Activated B cell treated with CpG ODN at 0.5 μM for 24 hours (primary cell): ENCODE measurements around the gene SOCS6. TPM values are rescaled to one million over a fixed set of nuclear protein-coding genes. Genes with fewer than 3 reads are reported as not detected.
"Not testable (repeated sequence)": the region's sequence is repeated elsewhere in the genome, so short reads cannot be mapped to it uniquely, and the experiment has no call there.

Experiments
- ATAC-seq: fragments of 200-7000 bp; cut with Tn5 transposase; one replicate; pipeline ENCODE4 v1.10.0; 2021; ENCODE audit warnings: low read depth, mild to moderate bottlenecking, moderate library complexity
- CTCF ChIA-PET: fragments of 350-600 bp; sonication (Branson Sonifier 250); formaldehyde crosslinking; loops from one replicate; lab custom pipeline; 2021; ENCODE audit warnings: antibody characterized with exemption; lab: Charles Lee
- POLR2A ChIA-PET: fragments of 350-600 bp; sonication (Branson Sonifier 250); formaldehyde crosslinking; loops from one replicate; lab custom pipeline; 2021; ENCODE audit warnings: antibody characterized with exemption; lab: Charles Lee
- DNase-seq: peaks from one replicate; pipeline ENCODE4 v3.0.0; 2022
- H3K27ac Mint-ChIP-seq: one replicate; pipeline ENCODE4 v1.8.0; 2020; ENCODE audit warnings: mixed read lengths
- H3K27me3 Mint-ChIP-seq: one replicate; pipeline ENCODE4 v1.8.0; 2021; ENCODE audit warnings: mixed read lengths
- H3K36me3 Mint-ChIP-seq: one replicate; pipeline ENCODE4 v1.8.0; 2021; ENCODE audit warnings: low read depth, mixed read lengths
- H3K4me1 Mint-ChIP-seq: one replicate; pipeline ENCODE4 v1.8.0; 2021; ENCODE audit warnings: mixed read lengths
- H3K4me3 Mint-ChIP-seq: one replicate; pipeline ENCODE4 v1.8.0; 2020; ENCODE audit warnings: mild to moderate bottlenecking, mixed read lengths
- H3K9me3 Mint-ChIP-seq: one replicate; pipeline ENCODE4 v1.8.0; 2020; ENCODE audit warnings: mixed read lengths
- CTCF ChIP-seq: fragments of 200-600 bp; IDR thresholded peaks from one replicate; pipeline ENCODE4 v1.8.0; 2022; ENCODE audit warnings: antibody characterized with exemption, mild to moderate bottlenecking
- intact Hi-C: fragments of 100-400 bp; cut with micrococcal nuclease; formaldehyde crosslinking; loops from one replicate; pipeline ENCODE4 v1.15.1; 2024
- total RNA-seq: library from RNA; stranded (reverse); gene quantifications from 2 replicates; pipeline ENCODE4 v1.2.3, GENCODE V29; 2022

SOCS6 gene
- 1.1 and 1.6 TPM in 2 replicates for total RNA-seq

GRCh38 chr18:70288851-70289328, at the start of gene SOCS6:
Gene SOCS6, plus strand, starts transcription at chr18:70289045. Its CDS starts 35,624 bp downstream, at chr18:70324669.
- H3K4me1 Mint-ChIP-seq = peaks cover 13% of the 10 kb centered on the region
- no peak within 1 kb of the TSS for H3K27ac Mint-ChIP-seq
- DNase-seq (peak; percentile 29), ATAC-seq (peak; percentile 64)
- no peak for TF ChIP-seq CTCF
- H3K9me3 Mint-ChIP-seq = no peaks in the 10 kb centered on the region
- POLR2A ChIA-PET = no interaction called here
- peaks cover 24% of the 10 kb centered on the region for H3K27me3 Mint-ChIP-seq
- CTCF ChIA-PET = no interaction called here
- intact Hi-C loops = loop anchor here (1.0 to 5.0 kb wide), 2 partner anchors 84 to 163 kb away; partner anchors contain the start of gene RTTN
- peak within 1 kb of the TSS; percentile 82 for H3K4me3 Mint-ChIP-seq
- no peaks in the 10 kb centered on the region for H3K36me3 Mint-ChIP-seq

- ChIA-PET CTCF (no interaction called here), POLR2A (no interaction called here)
- H3K27ac Mint-ChIP-seq = no peak overlapping the region
Measured at GRCh38 chr18:70243131-70243929, 45.5 kb upstream of the SOCS6 start.

GRCh38 chr18:70246061-70246466, 42.8 kb upstream of the SOCS6 start:
- H3K4me1 Mint-ChIP-seq = no peaks in the 10 kb centered on the region
- TF ChIP-seq CTCF = no peak
- H3K4me3 Mint-ChIP-seq = no peak overlapping the region
- no peaks in the 10 kb centered on the region for H3K9me3 Mint-ChIP-seq
- CTCF ChIA-PET = no interaction called here
- H3K27me3 Mint-ChIP-seq = no peaks in the 10 kb centered on the region
- DNase-seq (no peak), ATAC-seq (no peak)
- POLR2A ChIA-PET = no interaction called here
- H3K36me3 Mint-ChIP-seq = no peaks in the 10 kb centered on the region
- intact Hi-C loops = no loop called here
- H3K27ac Mint-ChIP-seq = no peak overlapping the region

More at GRCh38 chr18:70243131-70243929, 45.5 kb upstream of the SOCS6 start:
- DNase-seq = no peak
- no peaks in the 10 kb centered on the region for H3K36me3 Mint-ChIP-seq
- TF ChIP-seq CTCF = no peak
- no peak overlapping the region for H3K4me3 Mint-ChIP-seq
- H3K4me1 Mint-ChIP-seq = no peaks in the 10 kb centered on the region
- intact Hi-C loops = no loop called here
- no peak for ATAC-seq
- no peaks in the 10 kb centered on the region for H3K9me3 Mint-ChIP-seq
- H3K27me3 Mint-ChIP-seq = peaks cover 6% of the 10 kb centered on the region

- no peak for ATAC-seq
- intact Hi-C loops = no loop called here
- Mint-ChIP-seq H3K36me3 (no peaks in the 10 kb centered on the region), H3K9me3 (no peaks in the 10 kb centered on the region), H3K4me3 (no peak overlapping the region), H3K4me1 (no peaks in the 10 kb centered on the region), H3K27ac (no peak overlapping the region), H3K27me3 (no peaks in the 10 kb centered on the region)
- CTCF ChIA-PET = no interaction called here
- no peak for TF ChIP-seq CTCF
- no peak for DNase-seq
- POLR2A ChIA-PET = no interaction called here
Measured at GRCh38 chr18:70249118-70249517, 39.7 kb upstream of the SOCS6 start.

GRCh38 chr18:70249861-70250260, 39.0 kb upstream of the SOCS6 start:
- H3K4me1 Mint-ChIP-seq, intact Hi-C loops, H3K36me3 Mint-ChIP-seq, H3K4me3 Mint-ChIP-seq, H3K27ac Mint-ChIP-seq, H3K27me3 Mint-ChIP-seq, ATAC-seq, DNase-seq, POLR2A ChIA-PET, CTCF ChIA-PET, H3K9me3 Mint-ChIP-seq: not testable (repeated sequence)
